Astrocyte of the hippocampus (primary cell): ENCODE data around the gene TCEANC.

Experiments used
- DNase-seq: peaks from one replicate; pipeline ENCODE4 v3.0.0; 2011; ENCODE audit warnings: low read depth, low spot score

The TCEANC gene

DNA sequence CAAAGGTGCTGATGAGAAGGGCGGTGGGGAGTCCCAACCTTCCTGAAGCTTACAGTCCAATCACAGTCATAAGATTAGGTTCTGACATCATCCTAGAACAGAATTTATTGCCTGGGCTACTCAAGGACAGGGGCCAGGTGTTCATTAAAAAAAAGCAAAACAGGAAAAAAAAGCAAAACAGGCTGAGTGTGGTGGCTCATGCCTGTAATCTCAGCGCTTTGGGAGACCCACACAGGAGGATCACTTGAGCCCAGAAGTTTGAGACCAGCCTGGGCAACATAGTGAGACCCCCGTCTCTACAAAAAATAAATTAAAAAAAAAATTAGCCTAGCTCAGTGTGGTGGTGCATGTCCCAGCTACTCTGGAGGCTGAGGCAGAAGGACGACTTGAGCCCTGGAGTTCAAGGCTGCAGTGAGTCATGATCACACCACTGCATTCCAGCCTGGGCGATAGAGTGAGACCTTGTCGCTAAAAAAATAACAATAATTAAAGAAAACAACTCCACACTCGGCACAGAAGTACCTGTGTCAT, 39.0 kb downstream of the TCEANC start:
- no peak for DNase-seq

DNA sequence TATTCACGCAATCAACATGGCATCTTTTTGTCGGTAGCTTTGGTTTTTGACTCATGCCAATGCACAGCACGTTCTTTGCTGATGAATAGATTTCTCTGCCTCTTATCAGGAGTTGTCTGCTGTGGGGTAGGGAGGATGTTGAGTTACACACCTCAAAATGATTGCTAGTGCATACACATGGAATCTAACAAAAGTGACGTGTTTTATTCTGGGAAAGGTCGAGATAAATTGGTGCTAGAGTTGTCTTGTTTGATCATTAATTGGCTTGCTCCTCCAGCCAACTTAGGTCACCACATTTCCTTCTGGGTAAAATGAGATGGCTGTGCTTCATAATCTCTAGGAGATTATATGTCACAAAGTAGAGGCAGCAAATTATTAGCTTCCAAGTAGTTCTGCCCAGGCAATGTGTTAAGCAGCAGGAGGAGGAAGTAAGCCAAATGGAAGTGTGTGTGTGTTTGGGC, 39.9 kb downstream of the TCEANC start:
- no peak for DNase-seq

DNA sequence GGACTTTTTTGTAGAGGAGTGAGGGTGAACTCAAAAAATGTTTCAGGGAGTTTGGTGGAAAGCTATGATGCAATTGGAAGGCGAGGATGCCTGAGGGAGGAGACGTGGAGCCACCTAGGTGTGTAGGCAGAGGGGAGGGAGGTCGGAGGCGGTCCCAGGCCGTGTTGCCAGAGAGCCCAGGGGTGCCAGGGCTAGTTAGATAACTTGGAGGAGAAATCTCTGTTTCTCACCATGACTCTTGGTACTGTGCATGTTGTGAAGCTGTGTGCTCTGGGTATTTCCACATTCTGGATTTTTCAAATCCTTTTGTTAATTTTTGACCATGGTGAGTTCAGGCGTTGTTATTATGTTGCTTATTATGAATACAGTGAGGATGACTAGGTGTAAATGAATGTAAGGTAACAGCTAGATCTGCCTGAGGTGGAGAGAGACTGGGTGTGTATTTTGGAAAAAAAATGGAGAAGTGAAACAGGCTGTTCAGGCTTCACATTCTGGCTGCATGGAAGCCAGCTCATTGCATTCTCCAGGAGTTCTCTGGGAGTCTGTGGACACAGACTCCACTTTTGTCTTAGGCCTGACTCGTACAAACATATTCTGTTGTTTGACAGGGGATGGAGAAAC, 40.5 kb downstream of the TCEANC start:
- DNase-seq, result peak; percentile 20

DNA sequence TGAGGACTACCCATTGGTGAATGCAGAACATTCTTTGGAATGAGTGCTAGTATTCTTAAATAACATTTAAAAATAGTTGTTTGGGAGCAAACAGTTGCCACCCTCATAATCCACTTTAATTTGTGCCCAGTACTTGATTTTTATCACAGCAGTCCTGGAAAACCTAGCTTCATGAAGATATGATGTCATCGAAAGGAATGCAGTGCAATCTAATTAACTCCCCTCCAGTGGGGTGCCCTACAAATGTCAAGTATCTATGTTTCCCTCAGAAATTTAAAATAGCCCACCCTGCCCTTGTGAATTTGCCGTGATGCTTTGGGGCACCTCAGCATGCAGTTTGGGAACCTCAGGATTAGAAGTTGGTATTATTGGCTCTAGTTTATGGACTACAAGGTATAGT, 41.4 kb downstream of the TCEANC start:
- peak; percentile 38 for DNase-seq

DNA sequence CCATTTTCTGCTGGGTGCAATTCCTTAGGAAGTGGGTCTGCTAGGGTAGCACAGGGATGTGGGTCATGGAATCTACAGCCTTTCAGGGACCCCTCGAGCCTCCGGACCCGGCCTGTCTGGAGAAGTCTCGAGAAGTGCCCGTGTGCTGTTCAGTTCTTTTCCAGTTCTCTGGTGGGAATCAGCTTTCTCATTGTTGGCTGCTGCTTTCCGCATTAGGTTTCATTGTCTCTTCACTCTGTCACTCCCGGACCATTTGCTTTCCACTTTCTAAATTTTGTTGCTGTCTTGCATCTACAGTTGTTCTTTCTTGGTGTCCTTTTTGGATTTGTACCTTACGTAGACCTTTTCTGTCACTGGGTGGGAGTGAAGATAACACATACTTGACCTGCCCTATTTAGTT, 42.0 kb downstream of the TCEANC start:
- no peak for DNase-seq

DNA sequence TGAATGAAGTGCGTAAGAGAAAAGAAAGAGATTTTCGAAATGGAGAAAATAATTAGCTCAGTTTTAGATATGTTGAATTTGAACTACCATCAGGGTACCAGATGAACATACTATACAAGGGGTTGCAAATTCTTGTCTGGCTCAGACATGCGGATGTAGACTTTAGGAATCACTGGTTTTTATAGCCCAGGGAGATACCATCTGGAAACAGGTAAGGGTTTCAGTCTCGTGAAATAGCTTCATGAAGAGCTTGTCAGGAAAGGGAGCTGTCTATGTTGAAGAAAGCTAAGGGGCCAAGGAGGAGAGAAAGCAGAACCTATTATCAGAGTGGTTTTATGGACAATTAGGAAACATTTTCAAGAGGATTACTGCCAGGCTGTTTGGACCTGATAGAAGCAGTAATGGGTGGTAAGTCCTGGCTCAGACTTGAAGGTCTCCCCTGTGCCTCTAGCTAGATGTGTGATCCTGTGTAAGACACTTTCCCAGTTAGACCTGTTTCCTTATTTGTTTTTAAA, 42.7 kb downstream of the TCEANC start:
- DNase-seq, result no peak

DNA sequence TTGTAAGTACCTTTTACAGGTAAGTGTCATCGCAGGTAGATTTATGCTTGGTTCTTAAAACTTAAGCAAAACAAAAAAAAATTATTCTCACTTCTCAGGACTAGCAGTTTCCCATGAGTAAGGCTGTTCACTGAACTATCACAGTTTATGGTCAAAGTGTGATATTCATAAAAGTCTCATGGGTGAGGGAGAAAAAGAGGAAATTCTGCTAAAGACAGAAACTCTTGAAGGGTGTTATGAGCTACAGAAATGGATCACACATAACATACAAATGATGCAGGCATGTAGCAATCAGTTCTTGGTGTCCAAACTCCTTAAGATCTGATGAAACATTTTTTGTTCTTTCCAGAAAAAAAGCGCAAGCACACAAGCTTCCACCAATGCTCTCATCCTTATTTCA, 44.5 kb downstream of the TCEANC start:
- no peak for DNase-seq

DNA sequence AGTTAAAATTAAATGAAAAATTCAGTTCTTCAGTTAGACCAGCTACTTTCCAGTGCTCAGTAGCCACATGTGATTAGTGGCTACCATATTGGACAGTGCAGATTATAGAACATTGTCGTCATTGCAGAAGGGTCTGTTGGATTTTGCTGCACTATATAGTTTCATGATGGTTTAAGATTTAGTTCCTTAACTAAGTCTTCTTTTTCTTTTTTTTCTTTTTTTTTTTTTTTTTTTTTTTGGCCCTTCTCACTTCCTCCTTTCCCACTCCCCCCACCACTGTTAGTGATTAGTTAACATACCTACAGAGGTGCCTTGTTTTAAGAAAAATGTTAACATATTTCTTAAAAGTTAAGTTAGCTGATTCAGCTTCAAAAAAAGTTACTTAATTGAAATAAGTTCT, 45.0 kb downstream of the TCEANC start:
- no peak for DNase-seq

DNA sequence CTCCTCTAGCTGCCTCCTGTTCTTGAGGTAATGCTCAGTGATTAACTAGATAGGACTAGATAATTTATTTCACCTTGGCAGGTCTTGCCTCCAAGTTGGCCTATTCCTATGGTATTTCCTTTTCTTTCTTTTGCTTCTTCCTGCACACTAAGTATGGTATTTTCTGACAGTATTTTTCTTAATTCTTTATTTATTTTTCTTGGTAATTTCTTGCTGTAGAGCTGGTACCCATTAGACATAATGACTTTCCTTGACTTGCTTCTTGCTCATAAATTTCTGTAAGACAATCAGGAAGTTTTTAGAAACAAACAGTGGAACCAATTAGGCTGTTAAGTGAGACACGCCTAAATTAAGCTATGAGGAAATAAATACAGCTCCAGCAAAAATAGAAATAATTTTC, 45.5 kb downstream of the TCEANC start:
- no peak for DNase-seq

DNA sequence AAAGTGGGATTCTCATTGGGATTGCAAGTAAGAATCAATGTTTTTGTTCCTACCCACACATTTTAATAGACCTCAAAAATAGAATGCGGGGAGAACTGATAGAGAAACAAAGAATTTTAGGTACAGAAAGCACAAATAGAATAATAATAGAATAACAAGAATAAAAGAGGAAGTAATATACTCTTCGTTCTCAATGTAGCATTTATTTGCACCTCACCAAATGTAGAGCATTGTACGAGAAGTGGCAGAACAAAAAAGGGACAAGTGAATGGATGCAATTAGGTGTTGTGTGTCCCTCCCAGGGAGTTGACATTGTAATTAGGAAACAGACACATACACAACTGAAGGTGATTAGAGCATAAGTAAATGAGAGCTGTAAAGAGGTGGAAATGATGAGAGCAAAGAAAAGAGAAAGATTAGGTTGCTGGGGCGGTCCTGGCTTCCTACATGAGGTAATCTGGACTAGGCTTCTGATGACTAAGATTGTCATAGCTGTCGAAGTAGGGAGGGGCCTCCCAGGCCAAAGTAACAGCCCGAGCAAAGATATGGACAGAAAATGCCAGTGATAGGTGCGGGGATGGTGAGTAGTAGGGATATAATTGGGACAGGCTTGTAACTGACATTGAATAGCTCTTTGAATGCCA, 46.4 kb downstream of the TCEANC start:
- peak; percentile 28 for DNase-seq

DNA sequence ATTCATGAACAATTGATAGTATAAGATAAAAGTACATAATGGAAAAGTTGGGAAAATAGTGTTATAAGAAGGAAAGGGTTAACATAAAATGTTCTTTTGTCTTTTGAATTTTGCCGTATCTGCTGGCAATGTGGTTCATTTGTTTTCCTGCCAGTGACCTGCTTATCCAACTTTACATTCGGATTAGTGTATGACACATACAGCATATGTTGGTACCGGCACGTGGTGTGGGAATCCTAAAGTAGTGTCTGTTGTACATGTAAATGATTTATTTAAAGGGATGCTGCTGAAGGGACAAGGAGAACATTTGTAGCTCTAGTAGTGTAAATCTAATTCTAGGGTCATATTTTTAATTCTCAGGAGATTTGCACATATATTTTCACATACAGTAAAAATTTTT, 47.4 kb downstream of the TCEANC start:
- no peak for DNase-seq

DNA sequence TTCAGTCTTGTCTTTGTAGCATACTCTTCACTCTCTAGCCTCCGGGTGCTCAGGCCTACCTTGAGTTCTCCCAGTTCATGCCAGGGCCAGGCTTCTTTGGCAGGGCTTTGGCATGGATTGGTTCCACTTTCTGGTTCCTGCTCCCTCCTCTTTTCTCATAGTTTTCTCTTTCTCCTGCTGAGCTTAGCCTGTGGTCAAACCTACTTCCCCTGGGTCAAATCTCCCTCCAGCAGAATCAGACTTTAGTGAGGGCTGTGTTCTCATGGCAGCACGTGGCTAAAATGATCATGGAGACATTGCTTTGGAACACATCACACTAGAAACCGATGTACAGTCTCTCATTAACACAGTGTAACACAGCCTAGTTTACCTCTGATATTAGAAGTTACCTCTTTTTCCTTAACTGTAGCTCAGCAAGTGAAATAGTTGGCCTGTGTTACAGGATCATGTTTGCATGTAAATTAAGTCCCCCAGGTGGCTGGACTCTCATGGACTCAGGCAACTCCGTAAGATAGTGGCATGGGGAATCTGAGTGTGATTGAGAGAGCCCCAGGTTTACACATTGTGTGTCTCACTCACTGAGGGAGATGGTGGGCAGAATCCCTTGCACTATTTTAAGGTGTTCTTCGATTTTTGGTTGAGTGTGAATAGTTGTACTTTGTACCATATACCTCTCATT, 49.3 kb downstream of the TCEANC start:
- DNase-seq, result no peak

DNA sequence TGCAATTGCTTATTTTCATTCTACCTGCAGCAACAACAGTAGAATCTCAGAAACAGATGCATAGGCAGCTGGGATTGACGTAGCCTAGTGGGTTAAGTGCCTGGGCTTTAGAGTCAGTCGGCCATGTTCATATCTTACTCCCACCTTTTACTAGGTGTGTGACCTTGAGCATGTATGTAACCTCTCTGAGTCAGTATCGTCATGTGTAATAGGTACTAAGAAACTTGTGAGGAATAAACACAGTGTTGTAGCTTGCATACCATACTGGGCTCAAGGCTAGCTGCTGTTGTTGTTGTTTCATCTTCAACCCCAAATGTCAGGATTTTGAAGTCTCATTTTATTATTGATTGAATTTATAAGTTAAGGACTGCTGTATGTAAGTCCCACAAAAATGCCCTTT, 50.2 kb downstream of the TCEANC start:
- no peak for DNase-seq

DNA sequence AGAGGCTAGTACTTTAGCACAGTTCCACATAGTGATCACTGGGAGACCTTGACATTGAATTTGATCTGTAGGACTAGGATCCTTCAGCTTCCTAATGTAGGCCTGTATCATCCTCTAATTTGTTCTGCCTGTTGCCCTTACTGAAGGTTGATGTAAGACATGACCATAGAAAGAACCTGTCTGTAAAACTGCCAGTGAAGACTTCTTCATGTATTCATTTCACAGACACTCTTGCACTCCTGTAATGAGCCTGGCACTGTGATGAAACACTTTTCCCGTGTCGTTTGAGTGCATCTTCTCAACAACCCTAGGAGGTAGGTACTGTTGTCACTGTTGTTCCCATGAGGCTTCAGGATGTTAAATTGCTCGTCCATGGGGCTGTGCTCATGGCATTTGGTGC, 50.6 kb downstream of the TCEANC start:
- no peak for DNase-seq

DNA sequence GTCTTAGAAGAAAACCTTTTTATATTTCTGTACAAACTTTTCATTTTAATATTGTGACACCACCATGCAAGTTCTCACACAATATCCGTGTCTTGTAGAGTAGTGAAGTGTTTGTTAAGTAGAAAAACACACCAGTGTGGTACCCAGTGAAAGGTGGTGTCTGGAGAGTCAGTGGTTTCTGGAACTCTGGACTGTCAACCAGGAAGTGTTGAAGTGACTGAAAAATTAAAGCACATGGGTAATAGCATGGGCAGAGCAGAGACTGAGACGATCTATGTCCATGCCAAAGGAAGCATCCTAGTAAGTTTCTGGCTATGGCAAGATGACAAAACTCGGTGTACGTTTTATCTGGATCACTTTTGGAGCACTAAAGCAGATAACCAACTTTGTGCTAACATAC, 58.2 kb downstream of the TCEANC start:
- no peak for DNase-seq
